Ovary (tissue), 3 donors: Measurements from ENCODE around the gene ABHD6.

Experiments used
- EP300 ChIP-seq: sonication (generic); formaldehyde crosslinking; IDR thresholded peaks from one replicate; pipeline ENCODE4 v1.6.1; 2017; ENCODE audit warnings: antibody characterized with exemption
- POLR2A ChIP-seq: fragments of 450-650 bp; IDR thresholded peaks from one replicate; pipeline ENCODE4 v1.6.1; 2017; ENCODE audit warnings: antibody characterized with exemption, mild to moderate bottlenecking, moderate library complexity
- TF ChIP-seq, protein P1 (sequence below), 3 donors: fragments of 450-650 bp in 2 of 3; fragments of 200-600 bp in 1 of 3; IDR thresholded peaks; one replicate each; pipeline versions ENCODE4 v1.5.1 to v1.8.0; 2016 to 2022; ENCODE audit warnings: antibody characterized with exemption in 3 of 3, mild to moderate bottlenecking in 1 of 3
- donor health status: DM: no; HTN: no; CAD: no.

DNA sequence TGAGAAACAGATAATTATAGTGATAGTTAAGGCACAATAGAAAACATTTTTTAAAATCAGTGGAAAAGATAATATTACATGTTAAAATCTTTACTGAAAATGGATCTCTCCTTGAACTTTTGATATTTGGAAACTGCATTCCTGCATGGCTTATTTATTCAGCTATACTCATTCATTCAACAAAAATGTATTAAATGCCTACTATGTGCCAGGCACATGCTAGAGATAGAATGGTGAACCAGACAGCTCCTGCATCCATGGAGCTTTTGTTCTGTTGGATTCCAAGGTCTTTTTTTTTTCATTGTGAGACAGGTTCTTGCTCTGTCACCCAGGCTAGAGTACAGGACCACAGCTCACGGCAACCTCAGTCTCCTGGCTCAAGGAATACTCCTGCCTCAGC, 99.6 kb downstream of the ABHD6 start:
- TF ChIP-seq, protein P1, sequence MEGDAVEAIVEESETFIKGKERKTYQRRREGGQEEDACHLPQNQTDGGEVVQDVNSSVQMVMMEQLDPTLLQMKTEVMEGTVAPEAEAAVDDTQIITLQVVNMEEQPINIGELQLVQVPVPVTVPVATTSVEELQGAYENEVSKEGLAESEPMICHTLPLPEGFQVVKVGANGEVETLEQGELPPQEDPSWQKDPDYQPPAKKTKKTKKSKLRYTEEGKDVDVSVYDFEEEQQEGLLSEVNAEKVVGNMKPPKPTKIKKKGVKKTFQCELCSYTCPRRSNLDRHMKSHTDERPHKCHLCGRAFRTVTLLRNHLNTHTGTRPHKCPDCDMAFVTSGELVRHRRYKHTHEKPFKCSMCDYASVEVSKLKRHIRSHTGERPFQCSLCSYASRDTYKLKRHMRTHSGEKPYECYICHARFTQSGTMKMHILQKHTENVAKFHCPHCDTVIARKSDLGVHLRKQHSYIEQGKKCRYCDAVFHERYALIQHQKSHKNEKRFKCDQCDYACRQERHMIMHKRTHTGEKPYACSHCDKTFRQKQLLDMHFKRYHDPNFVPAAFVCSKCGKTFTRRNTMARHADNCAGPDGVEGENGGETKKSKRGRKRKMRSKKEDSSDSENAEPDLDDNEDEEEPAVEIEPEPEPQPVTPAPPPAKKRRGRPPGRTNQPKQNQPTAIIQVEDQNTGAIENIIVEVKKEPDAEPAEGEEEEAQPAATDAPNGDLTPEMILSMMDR (IDR thresholded peaks at IDR 0.05): no peak
- TF ChIP-seq EP300 (no peak), POLR2A (no peak)
